ENCODE data around the gene SPIN1. TPM values are rescaled to one million over a fixed set of nuclear protein-coding genes. Genes with fewer than 3 reads are reported as not detected.

Gene SPIN1
- total RNA-seq, 2 donors from 2014 or later: 20.5 to 32.9 TPM

DNA sequence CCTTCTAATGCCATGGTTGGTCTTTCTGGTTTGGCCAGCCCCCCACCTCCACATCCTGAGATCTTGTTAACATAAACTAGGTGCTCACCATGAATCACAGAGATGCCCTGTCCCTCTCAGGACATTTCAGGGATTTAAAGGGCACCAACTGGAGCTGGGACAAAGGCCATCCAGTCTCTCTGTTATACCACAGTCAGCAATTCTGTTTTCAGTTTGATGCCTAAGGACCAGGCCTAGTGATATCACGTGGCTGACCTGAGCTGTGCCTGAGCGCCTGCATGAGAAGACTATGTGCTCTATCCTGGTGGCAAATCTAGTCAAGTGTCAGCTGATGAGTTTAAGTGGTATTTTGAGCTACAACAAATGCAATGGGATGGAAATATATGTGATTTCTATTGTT, 26.1 kb downstream of the SPIN1 start:
- H3K36me3 Mint-ChIP-seq: peaks cover 42 to 59% of the 10 kb centered on the region in 2 donors
- no peak for ATAC-seq
- peaks cover 10 to 17% of the 10 kb centered on the region in 2 donors for H3K9me3 Mint-ChIP-seq
- no peak overlapping the region for H3K27ac Mint-ChIP-seq
- DNase-seq (ENCODE audit: low spot score in 2 of 2): no peak

DNA sequence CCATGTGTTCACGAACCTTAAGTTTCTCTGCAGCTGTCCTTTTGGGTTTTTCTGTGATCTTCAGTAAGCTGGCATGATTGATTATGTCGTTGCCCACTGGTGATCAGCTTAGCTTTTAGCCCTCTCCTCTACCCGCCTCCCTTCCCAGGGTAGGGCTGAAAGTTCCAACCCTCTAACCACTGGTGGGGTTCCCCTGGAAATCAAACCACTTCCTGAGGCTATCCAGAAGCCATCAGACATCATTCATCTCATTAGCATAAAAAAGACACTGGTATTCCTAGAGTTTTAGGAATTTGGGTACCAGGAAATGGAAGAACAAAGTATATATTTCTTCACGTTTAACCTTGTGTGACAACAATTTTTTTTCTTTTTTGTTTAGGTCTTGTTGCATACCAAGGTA, 29.8 kb downstream of the SPIN1 start:
- no peak for DNase-seq (ENCODE audit: low spot score in 2 of 2)
- Mint-ChIP-seq H3K9me3 (peaks cover 14 to 26% of the 10 kb centered on the region in 2 donors), H3K27ac (peak overlapping the region in 1 of 2 donors; percentile 66), H3K36me3 (peaks cover 52 to 81% of the 10 kb centered on the region in 2 donors)
- ATAC-seq: peak in 1 of 2 donors; percentile 35

DNA sequence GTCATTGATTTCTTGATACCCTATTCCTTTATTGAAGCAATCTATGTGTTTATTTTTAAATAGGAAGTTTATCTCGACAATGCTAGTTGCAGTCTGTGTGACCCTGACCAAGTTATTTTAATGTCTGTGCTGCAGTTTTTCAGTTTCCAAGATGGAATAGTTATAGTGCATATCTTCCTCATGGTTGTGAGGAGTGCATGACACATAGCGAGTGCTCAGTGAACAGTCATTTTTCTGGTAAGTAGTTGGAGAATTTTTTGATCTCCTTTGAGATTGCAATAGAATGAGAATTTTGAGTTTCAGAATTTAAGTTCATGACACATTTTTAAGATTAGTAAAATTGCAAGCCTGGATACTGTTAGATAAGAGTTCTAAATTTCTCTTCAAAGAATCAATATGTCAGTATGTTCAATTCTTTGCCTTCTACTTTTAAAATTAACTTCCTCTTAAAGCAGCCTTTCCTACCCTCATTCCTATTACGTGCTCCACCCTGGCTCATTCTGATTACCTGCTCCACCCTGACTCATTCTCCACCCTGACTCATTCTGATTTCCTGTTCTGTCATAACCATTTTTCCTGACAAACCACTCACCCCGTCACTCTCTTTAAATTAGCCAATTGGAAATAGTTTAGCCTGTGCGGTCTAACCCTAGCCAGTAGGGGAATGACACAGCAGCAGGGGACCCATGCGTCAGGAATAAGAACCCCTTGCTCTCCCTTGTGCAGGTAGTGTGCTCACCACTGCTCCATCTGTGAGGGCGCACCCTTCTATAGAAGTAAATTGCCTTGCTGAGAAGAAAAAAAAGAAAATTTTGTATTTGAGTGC, 30.7 kb downstream of the SPIN1 start:
- Mint-ChIP-seq H3K36me3 (peaks cover 52 to 79% of the 10 kb centered on the region in 2 donors), H3K27ac (peak overlapping the region; percentile 13 to 66)
- peak; percentile 92 to 97 for ATAC-seq

DNA sequence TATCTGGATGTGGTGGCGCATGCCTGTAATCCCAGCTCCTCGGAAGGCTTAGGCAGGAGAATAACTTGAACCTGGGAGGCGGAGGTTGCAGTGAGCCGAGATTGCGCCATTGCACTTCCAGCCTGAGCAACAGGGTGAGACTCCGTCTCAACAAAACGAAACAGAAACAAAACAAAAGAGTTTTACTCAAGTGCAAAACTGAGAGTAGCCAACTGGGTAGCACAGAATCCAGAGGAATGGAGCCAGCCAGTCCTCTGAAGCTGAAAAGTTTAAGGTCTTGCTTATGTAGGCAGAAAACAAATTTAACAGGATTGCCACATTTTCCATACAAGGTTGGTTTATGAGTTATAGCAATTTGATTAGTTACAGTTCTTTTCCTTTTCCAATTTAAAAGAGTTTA, 32.0 kb downstream of the SPIN1 start:
- H3K9me3 Mint-ChIP-seq: peaks cover 7 to 27% of the 10 kb centered on the region in 2 donors

More for the DNA sequence above, 30.7 kb downstream of the SPIN1 start:
- H3K9me3 Mint-ChIP-seq: peaks cover 14 to 27% of the 10 kb centered on the region in 2 donors
- peak; percentile 26 to 58 for DNase-seq (ENCODE audit: low spot score in 2 of 2)

DNA sequence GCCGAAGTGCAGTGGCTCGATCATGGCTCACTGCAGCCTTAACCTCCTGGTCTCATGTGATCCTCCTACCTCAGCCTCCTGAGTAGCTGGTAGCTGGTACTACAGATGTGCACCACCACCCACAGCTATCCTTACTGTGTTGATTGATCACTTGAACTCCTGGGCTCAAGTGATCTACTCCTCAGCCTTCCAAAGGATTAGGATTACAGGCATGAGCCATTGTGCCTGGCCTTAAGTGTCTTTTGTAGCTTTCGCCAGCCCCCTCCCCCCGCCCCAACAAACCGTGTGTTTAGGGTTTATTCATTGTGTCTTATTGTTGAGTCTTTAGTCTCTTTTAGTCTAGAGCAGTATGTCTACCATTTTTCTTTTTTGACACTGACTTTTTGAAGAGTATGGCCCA, 33.1 kb downstream of the SPIN1 start:
- ATAC-seq: no peak
- no peak for DNase-seq (ENCODE audit: low spot score in 2 of 2)
- Mint-ChIP-seq H3K27ac (no peak overlapping the region), H3K9me3 (peaks cover 7 to 23% of the 10 kb centered on the region in 2 donors), H3K36me3 (peaks cover 41 to 66% of the 10 kb centered on the region in 2 donors)

More for the DNA sequence above, 32.0 kb downstream of the SPIN1 start:
- DNase-seq (ENCODE audit: low spot score in 2 of 2) (no peak), ATAC-seq (no peak)
- Mint-ChIP-seq H3K27ac (no peak overlapping the region), H3K36me3 (peaks cover 45 to 71% of the 10 kb centered on the region in 2 donors)

DNA sequence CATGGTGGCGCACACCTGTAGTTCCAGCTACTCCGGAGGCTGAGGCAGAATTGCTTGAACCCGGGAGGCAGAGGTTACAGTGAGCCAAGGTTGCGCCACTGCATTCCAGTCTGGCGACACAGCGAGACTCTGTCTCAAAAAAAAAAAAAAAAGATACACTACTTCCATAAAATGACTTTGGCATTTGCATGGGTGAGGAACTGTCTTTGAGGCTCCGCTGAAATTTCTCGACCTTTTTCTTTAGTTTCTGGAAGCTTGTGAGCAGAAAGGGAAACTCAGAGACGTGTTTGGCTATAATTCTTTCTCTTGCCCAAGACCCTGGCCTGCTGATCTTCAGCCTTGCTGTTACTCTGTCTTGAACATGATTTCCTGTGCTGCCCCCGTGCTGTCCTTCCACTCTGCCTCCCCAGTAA, 37.3 kb downstream of the SPIN1 start:
- H3K9me3 Mint-ChIP-seq: peaks cover 4 to 10% of the 10 kb centered on the region in 2 donors

DNA sequence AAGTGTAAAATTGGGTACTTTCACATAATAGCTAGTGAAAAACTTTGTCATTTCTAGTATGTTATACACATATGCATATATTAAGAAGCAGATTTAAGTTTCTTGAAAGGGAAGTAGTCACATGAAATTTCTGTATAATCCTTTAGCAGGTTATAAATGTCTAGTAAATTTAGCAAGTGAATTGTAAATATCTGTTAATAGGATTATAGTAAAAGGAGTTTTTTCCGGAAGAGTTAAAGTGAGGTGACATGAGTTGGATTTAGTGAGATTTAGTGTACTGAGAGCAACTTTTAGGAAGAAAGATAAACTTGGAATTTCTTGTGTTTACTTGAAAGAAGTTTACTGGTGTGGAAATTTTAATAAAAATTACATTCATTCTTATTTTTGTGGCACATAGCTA, 38.4 kb downstream of the SPIN1 start:
- Mint-ChIP-seq H3K27ac (no peak overlapping the region), H3K36me3 (peaks cover 0 to 14% of the 10 kb centered on the region in 2 donors), H3K9me3 (peaks cover 0 to 3% of the 10 kb centered on the region in 2 donors)
- ATAC-seq (no peak), DNase-seq (ENCODE audit: low spot score in 2 of 2) (no peak)

More for the DNA sequence above, 37.3 kb downstream of the SPIN1 start:
- no peak for ATAC-seq
- peaks cover 9 to 25% of the 10 kb centered on the region in 2 donors for H3K36me3 Mint-ChIP-seq
- DNase-seq (ENCODE audit: low spot score in 2 of 2): no peak
- peak overlapping the region in 1 of 2 donors; percentile 33 for H3K27ac Mint-ChIP-seq

DNA sequence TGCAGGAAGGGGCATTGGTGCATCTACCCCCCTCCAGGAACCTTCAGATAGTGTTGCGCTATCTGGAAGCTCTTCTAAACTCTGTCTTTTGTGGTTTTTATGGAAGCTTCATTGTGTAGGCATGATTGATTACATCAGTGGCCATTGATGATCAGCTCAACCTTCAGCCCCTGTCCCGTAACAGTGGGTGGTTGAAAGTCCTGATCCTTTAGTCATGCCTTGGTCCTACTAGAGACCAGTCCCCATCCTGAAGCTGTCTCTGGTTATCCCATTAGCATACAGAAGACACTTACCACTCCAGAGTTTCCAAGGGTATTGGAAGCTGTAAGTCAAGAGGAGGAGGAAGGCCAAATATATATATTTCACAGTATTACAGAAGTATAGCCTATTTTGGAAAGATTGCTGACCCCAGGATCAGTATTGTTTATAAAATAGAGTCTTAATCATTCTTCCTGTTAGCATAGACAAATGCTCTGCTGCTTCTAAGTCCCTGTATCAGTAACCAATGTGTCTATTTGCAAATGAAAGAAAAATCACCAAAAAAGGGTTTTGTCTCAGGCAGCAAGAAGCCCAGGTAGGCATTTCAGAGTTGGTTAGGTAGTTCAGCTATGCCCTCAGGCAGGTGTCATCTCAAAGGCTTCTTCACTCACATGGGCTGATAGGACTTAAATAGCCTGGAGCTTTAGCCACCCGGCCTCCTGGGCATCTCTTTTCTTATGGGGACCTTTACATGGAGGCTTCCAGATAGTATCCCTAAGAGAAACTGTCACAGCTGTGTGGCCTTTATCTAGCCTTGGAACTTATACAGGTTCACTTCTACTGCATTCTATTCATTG, 41.6 kb downstream of the SPIN1 start:
- Mint-ChIP-seq H3K9me3 (peaks cover 0 to 7% of the 10 kb centered on the region in 2 donors), H3K27ac (no peak overlapping the region), H3K36me3 (peaks cover 12 to 16% of the 10 kb centered on the region in 2 donors)

DNA sequence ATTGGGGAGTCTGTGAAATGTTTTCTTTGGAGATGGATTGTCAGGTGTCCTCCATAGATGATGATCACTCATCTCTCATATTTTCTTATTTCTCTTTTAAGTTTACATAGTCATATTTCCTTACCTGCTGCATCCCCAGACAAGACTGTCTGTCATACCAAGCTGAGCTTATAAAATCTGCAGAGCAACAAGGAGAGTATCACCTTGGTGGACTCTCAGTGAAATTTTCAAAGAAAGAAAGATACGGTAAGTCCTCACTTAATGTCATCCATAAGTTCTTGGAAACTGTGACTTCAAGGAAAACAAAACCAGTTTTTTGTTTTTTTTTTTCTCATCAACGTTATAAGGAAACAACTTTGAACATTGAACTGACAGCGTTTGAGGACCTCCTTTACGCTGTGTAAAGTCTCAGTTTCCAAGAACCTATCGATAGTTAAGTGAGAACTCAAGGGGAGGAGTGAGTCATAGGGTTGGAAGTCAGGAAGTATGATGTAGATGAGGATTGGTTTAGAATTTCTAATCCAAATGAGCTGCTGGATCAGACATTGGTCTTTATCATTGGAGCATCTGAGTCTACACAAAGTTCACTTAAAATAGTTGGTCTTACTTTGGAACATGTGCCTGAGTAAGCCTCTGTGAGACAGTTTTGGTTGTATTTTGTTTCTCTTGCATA, 45.5 kb downstream of the SPIN1 start:
- peak; percentile 68 to 85 for ATAC-seq
- Mint-ChIP-seq H3K9me3 (peaks cover 0 to 7% of the 10 kb centered on the region in 2 donors), H3K36me3 (peaks cover 29% of the 10 kb centered on the region in 2 donors), H3K27ac (peak overlapping the region; percentile 70 to 93)
- DNase-seq (ENCODE audit: low spot score in 2 of 2): no peak

More for the DNA sequence above, 41.6 kb downstream of the SPIN1 start:
- DNase-seq (ENCODE audit: low spot score in 2 of 2) (no peak), ATAC-seq (no peak)

DNA sequence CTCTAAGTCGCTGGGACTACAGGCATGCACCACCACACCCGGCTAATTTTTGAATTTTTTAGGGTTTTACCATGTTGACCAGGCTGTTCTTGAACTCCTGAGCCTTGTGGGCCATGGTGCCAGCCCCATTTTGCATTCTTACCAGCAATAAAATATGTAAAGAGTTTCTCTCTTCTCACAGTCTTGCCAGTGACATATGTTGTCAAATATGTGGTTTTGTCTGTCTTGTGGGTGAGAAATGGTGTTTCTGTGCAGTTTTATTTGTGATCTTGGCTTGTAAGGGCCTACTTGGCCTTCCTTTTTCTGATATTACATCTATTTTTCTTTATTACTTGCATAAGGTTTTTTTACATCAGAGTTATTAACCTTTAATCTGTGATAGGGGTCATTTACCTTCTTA, 47.1 kb downstream of the SPIN1 start:
- H3K27ac Mint-ChIP-seq: peak overlapping the region in 1 of 2 donors; percentile 32
- ATAC-seq (peak in 1 of 2 donors; percentile 43), DNase-seq (ENCODE audit: low spot score in 2 of 2) (no peak)
- peaks cover 29% of the 10 kb centered on the region in 2 donors for H3K36me3 Mint-ChIP-seq
- H3K9me3 Mint-ChIP-seq: peaks cover 0 to 7% of the 10 kb centered on the region in 2 donors

DNA sequence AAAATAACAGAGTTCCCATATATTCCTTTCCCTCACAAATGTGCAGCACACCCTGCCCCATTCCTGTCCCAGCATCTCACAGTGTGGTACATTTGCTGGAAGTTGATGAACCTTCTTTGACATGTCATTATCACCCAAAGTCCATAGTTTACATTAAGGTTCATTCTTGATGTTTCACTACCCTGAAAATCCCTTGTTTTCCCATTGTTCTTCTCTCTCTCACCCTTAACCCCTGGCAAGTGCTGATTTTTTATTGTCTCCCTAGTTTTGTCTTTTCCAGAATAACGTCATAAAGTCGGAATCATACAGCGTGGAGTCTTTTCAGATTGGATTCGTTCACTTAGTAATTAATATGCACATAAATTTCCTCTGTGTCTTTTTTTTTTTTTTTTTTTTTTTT, 48.1 kb downstream of the SPIN1 start:
- DNase-seq (ENCODE audit: low spot score in 2 of 2) (no peak), ATAC-seq (no peak)
- H3K36me3 Mint-ChIP-seq: peaks cover 29% of the 10 kb centered on the region in 2 donors
- H3K9me3 Mint-ChIP-seq: peaks cover 0 to 7% of the 10 kb centered on the region in 2 donors
- peak overlapping the region in 1 of 2 donors; percentile 26 for H3K27ac Mint-ChIP-seq

DNA sequence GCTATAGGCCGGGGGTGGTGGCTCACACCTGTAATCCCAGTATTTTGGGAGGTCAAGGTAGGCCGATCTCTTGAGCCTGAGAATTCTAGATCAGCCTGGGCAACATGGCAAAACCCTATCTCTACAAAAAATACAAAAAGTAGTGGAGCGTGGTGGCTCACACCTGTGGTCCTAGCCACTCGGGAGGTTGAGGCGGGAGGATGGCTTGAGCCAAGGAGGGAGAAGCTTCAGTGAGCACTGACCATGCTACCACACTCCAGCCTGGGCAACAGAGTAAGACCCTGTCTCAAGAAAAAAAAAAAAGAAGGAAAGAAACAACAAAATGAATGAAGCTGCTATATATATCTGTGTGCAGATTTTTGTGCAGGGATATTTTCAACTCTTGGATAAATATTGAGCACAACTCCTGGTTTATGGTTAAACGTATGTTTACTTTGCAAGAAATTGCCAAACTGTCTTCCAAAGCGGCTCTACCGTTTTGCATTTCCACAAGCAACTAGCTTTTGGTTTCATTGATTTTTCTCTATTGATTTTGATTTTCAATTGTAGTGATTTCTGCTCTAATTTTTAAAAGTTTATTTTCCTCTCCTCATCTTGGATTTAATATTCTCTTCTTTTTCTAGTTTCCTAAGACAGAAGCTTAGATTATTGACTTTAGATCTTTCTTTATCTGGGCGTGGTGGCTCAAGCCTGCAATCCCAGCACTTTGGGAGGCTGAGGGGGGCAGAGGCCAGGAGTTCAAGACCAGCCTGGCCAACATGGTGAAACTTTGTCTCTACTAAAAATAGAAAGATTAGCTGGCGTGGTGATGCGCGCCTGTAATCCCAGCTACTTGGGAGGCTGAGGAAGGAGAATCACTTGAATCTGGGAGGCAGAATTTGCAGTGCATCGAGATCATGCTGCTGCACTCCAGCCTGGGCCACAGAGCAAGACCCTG, 49.2 kb downstream of the SPIN1 start:
- Mint-ChIP-seq H3K9me3 (peaks cover 0 to 7% of the 10 kb centered on the region in 2 donors), H3K27ac (no peak overlapping the region), H3K36me3 (peaks cover 29 to 34% of the 10 kb centered on the region in 2 donors)
- ATAC-seq (no peak), DNase-seq (ENCODE audit: low spot score in 2 of 2) (no peak)

DNA sequence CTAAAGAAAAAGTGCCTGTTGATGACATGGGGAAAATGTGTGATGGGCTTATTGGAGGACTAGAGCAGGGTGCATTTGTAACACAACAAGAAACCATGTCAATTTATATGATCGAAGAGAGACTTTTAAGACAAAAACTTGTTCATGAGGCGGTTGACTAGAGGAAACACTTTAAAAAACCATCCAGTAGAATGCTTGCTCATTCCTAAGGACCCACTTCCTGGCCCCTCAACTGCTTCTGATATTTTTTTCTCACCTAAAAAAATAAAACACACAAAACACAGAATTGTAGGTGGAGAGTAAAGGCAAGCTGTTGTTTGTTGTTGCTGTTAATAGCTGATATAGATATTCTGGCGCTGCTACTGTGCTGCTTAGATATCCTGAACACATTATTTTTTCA, 50.6 kb downstream of the SPIN1 start:
- DNase-seq (ENCODE audit: low spot score in 2 of 2) (no peak), ATAC-seq (no peak)
- Mint-ChIP-seq H3K27ac (no peak overlapping the region), H3K36me3 (peaks cover 26 to 27% of the 10 kb centered on the region in 2 donors), H3K9me3 (peaks cover 0 to under 1% of the 10 kb centered on the region in 2 donors)

DNA sequence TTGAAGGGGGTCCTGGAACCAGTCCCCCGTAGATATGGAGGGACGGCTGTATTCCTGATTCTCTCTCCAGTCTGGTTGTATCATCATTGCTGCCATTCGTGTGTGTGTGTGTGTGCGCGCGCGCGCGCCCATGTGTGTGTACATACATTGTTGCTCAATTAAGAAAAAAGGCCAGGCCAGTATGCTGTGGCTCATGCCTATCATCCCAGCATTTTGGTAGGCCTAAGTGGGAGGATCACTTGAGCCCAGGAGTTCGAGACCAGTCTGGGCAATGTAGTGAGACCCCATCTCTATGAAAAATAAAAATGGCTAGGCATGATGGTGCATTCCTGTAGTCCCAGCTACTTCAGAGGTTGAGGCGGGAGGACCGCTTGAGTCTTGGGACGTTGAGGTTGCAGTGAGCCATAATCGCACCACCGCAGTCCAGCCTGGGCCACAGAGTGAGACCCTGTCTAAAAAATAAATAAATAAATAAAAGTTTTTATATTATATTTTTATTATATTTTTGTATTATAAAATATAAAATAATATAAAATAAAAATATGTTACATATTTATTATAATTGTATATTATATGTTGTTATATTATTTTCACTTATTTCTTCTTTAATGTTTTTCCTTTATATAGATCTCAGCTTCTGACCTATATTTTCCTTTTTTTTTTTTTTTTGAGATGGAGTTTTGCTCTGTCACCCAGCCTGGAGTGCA, 53.2 kb downstream of the SPIN1 start:
- H3K9me3 Mint-ChIP-seq: peaks cover 0 to 7% of the 10 kb centered on the region in 2 donors
- no peak overlapping the region for H3K27ac Mint-ChIP-seq
- DNase-seq (ENCODE audit: low spot score in 2 of 2): no peak
- ATAC-seq: no peak
- peaks cover 23 to 31% of the 10 kb centered on the region in 2 donors for H3K36me3 Mint-ChIP-seq
